ENCODE data around the gene IGFBP3.
A peak's percentile ranks its signal among the peaks of the same experiment; 100 is the strongest.

The IGFBP3 gene

DNA sequence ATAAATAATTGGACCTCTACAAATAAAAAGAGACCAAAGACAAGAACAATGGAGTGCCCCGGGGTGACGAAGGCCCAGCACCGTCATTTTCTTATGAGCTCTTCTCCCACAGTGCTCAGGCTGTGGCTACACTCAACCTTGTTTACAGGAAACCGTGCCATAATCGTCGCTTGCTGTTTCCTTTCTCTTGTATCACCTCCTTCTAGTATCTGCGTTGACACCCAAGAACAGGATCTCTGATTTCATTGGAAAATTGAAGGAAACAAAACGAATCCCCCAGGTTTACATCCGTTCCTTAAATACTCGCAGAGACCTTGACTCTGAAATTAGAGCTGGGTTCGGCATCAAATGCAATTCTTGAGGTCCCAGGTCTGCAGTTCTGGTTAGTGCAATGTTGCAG, 1.7 kb upstream of the IGFBP3 start:
- DNase-seq (ENCODE audit: low read depth), result no peak

- peak; percentile 54 for DNase-seq (ENCODE audit: low read depth)
These were observed 837 bp upstream of the IGFBP3 start for GRCh38 chr7:45921699-45922519.

DNA sequence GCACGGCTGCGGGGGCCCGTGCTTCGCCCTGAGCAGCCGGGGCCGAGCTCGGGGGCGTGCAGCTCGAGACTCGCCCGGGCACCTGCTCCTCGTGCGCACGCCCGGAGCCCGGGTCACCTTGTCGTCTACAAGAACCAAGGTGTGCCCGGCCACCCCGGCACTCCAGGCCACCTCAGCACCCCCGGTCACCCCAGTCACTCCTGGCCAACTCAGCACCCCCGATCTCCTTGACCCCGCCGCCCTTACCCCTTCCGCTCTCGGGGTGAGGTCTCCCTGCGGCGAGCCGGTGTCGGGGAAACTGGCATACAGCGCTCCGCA, 268 bp upstream of the IGFBP3 start:
- DNase-seq (ENCODE audit: low read depth), result no peak

DNA sequence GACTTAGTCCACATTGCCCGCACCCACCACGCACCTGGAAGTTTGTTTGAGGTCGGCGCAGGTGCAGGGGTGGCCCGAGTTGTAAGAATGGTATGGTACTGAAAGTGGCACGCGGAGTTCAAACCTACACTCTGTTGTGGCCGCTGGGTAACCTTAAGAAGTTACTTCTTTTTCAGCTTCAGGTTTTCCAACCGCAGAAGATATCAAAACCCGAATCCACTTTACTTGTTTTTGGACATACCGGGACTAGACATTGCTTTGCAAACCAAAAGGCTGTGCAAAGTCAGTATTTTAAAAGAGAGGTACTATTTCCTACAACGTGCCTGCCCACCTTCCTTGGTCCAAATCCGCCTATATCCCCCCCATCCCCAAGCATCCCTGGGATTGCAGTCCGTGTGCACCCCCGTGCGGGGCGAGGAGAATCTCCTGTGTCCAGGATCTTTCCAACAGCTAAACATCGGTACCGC, 1.0 kb downstream of the IGFBP3 start:
- no peak for DNase-seq (ENCODE audit: low read depth)

DNA sequence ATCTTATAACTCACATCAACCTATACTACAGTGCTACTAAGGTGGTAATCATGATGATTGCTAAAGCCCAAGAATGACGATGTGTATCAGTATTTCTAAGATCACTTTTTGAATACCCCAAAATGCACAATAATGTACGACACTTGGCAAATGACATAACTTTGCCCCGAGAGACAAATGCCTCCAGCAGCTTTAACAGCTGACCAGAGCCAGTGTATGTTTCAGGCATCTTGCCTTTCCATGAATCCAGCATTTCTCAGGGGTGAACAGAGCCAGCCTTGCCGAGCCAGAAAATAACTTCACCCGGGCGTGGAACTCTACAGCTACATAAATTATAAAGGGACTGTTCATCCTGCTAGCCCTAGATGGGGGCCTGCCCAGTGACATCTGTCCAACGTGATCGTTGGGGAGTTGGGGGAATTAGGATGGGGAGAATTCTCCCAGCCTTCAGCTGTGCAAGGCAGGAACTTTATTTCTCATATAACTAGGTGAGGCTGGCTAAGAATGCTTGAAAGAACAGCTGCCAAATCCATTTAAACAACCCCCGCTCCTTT, 1.8 kb downstream of the IGFBP3 start:
- DNase-seq (ENCODE audit: low read depth), result no peak

DNA sequence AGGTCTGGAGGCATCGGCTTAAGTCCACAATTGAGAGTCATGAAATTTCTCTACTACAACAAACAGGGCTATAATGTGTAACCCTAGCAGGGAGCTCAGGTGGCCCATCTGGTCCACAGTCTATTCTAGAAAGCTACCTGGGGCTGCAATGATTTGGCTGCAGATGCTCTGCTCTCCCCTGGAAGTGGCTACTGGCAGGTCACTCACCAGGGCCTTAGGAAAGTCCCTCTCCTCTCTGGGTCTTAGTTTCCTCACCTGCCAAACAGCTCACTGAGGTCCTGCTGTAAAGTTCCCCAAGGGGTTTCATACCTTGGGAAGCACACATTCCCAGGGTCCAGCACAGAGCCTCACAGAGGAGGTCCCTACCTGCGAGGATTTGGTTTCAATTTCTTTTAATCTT, 2.5 kb downstream of the IGFBP3 start:
- no peak for DNase-seq (ENCODE audit: low read depth)

DNA sequence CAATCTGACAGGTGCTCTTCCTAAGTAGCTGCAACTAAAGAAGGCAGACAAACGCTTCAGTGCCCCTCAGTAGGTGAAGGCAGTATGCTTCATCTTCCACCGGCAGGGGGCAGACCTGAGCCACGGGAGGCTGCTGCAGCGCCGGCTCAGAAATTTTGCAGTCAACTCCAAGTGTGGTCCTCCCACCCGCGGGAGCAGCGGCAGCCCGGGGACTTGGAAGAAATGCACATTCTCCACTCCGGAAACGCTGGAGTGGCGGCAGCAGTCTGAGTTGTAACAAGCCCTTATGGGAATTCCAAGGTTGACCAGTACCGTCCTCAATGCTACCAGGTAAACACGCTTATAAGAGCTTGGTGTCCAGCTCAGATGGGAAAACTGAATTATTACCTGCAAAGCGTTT, 3.4 kb downstream of the IGFBP3 start:
- peak; percentile 44 for DNase-seq (ENCODE audit: low read depth)

GRCh38 chr7:45917064-45917463, 4.0 kb downstream of the IGFBP3 start:
- no peak for DNase-seq (ENCODE audit: low read depth)

DNA sequence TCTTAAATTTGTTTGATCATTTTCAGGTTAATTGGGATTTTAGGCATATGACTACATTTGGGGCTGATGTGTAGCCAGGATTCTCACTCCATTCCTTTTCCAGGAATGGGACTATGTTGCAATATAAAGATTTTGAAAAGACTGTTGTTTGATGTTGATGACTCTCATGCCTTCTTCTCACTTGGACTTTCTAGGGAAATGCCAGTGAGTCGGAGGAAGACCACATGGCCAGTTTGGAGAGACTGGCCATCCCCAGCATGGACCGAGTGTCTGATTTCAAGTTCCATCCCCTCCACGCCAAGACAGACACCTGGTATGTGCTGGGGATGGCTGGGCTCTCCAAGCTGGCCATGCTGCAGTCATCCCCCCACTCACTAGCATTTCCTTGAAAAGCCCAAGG, 5.5 kb downstream of the IGFBP3 start:
- DNase-seq (ENCODE audit: low read depth), result no peak

DNA sequence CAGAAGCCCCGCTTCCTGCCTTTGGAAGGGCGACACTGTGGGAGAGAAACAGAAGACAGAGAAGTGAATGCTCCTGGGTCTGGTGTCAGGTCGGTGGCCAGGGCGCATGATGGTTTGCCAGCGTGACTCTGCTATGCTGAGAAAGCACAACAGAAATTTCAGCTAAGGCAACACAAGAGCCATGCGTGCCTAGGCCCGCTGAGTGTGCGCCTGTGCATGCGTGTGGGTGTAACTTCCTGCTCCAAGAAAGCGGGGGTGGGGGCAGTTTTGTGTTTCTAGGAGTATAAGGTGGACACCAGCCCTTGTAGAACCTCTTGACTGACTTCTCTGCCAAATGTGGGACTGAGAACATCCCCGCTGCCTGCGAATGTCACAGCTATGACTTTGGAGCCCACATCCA, 6.2 kb downstream of the IGFBP3 start:
- no peak for DNase-seq (ENCODE audit: low read depth)

- no peak for DNase-seq (ENCODE audit: low read depth)
These were observed 8.1 kb downstream of the IGFBP3 start for GRCh38 chr7:45912972-45913371.

DNA sequence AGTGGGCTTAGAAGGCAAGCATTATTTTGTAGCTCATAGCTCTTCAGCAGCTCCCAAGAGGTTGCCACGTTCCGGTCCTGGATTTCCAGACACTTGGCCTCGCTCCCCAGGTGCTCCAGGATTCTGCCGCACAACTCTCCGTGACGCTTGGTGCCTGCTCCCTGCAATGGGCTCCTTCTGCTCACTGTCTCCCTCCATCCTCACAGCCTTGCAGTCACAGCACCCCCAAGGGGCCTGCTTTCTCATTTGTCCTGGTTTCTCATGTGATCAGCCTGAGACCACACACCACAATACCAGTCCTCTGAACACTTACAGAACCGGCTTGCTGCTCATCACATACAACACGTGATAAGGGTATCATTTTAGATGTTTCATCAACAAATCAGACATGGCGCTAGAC, 9.8 kb downstream of the IGFBP3 start:
- DNase-seq (ENCODE audit: low read depth), result no peak

DNA sequence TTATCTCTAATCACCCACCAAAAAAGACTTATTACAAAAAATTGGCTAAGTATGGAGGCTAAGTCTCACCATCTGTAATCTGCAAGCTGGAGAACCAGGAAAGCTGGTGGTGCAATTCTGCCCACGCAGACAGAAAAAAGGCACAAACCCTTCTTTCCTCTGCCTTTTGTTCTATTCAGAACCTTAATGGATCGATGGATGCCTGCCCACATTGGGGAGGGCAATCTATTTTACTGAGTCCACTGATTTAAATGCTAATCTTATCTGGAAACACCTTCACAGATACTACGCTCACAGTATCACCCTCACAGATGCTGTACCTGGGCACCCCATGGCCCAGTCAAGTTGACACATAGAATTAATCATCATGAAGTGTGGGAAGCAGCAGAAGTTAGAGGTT, 10.2 kb downstream of the IGFBP3 start:
- DNase-seq (ENCODE audit: low read depth), result no peak

DNA sequence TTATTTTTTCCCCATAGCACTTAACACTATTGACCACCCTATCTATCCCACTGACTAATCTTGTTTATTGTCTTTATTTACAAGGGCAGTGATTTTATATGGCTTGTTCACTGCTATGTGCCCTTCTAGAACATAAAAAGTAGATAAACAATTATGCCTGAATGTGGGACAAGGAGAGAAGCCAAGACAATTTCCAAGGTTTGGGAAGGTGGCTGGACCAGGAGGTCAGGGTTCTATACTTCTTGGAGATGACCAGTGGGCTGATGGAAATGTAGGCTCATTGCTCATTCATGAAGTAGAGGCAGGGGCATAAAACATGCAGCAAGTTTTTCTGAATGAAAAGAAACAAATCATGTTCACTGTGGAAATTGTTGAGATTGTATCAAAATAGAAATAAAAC, 11.5 kb downstream of the IGFBP3 start:
- no peak for DNase-seq (ENCODE audit: low read depth)

DNA sequence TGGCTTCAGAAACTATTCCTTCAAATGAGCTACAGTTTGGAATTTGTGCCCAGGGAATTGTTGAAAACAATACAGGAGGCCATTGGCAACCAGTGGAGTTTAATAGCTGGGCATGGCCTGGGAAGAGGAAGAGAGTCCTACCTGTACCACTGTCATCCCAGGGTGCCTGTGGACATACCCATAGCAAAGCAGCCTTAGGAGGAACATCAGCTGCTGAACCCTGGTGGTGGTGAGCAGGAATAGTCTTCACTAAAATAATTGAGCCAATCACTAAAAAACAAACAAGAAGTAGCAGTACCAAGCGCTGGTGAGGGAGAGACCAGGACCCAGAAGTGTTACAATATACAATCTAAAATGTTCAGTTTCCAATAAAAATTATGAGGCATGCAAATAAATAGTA, 18.3 kb downstream of the IGFBP3 start:
- DNase-seq (ENCODE audit: low read depth), result no peak

DNA sequence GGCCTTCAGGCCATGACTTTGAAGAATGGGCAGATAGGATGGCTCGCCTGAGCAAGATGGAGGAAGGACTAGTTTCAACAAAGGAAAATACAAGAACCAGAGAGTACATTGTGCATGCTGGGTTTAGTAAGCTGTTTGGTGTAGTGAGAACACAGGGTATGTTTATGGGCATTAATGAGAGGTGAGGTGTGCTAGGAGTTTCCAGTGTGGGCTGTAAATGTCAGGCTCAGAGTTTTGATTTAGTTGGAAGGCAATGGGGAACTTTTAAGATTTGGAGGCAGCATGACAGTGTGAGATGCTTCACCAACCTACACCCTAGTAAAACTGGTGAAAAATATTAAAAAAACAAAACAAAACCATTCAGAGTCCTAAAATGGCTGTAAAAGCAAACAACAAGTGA, 19.5 kb downstream of the IGFBP3 start:
- no peak for DNase-seq (ENCODE audit: low read depth)

DNA sequence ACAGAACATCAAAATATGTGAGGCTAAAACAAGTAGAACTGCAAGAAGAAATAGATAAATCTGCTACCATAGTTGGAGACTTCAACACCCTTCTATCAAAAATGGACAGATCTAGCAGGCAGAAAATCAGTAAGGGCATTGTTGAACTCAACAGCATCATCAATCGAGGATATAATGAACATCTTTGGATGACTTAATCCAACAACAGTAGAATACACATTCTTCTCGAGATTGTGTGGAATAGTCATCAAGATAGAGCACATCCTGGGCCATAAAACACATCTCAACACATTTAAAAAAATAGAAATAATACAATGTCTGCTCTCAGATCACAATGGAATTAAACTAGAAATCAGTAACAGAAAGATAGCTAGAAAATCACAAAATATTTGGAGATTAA, 22.9 kb downstream of the IGFBP3 start:
- DNase-seq (ENCODE audit: low read depth), result no peak

- DNase-seq (ENCODE audit: low read depth), result peak; percentile 38
These were observed 23.9 kb downstream of the IGFBP3 start for GRCh38 chr7:45897042-45897690.

- no peak for DNase-seq (ENCODE audit: low read depth)
These were observed 26.4 kb downstream of the IGFBP3 start for GRCh38 chr7:45894665-45895062.

GRCh38 chr7:45893996-45894664, 26.9 kb downstream of the IGFBP3 start:
- no peak for DNase-seq (ENCODE audit: low read depth)

DNA sequence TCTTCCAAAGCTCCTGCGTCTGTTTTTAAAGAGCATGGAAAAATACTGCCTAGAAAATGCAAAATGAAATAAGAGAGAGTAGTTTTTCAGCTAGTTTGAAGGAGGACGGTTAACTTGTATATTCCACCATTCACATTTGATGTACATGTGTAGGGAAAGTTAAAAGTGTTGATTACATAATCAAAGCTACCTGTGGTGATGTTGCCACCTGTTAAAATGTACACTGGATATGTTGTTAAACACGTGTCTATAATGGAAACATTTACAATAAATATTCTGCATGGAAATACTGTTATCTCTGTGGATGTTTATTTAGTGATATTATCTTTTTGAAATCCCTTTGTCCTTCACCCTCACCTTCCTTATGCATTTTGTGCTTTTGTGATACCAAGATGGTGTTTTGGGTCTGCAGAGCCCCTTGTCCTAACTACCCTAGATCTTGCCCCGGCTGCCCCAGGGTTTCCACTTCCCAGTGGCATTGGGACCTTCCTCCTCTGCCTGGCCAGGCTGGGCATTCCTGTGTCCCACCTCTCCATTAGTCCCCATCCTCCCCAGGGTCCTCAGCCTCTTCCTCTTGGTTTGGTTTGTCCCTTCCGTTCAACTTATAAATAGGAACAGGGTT, 27.6 kb downstream of the IGFBP3 start:
- DNase-seq (ENCODE audit: low read depth), result no peak

GRCh38 chr7:45892407-45893035, 28.6 kb downstream of the IGFBP3 start:
- no peak for DNase-seq (ENCODE audit: low read depth)

Data from fibroblast of gingiva (primary cell).